ENCODE measurements around the gene GPR141. TPM values are rescaled to one million over a fixed set of nuclear protein-coding genes. Genes with fewer than 3 reads are reported as not detected.

Gene GPR141
- total RNA-seq, 1 donor from 2014 or later, result not detected

DNA sequence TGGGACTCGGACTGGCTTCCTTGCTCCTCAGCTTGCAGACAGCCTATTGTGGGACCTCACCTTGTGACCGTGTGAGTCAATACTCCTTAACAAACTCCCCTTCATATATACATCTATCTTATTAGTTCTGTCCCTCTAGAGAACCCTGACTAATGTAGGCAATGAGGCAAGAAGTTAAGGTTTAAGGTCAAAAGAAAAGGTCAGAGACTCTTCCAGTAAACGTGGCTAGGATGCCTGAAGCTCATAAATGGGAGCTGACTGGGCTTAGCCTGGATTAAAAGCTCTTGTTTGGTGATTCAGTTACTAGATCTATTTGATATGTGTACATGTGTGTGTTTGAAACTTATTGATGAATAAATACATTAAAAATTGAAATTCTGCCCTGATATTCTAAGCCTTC, 10.6 kb upstream of the GPR141 start:
- intact Hi-C loops (cut with DNase I), result no loop called here
- Histone ChIP-seq H3K9me3 (no peaks in the 10 kb centered on the region), H3K4me1 (no peaks in the 10 kb centered on the region), H3K27me3 (no peaks in the 10 kb centered on the region), H3K36me3 (no peaks in the 10 kb centered on the region), H3K4me3 (no peak overlapping the region), H3K27ac (no peak overlapping the region)
- TF ChIP-seq, protein P1, sequence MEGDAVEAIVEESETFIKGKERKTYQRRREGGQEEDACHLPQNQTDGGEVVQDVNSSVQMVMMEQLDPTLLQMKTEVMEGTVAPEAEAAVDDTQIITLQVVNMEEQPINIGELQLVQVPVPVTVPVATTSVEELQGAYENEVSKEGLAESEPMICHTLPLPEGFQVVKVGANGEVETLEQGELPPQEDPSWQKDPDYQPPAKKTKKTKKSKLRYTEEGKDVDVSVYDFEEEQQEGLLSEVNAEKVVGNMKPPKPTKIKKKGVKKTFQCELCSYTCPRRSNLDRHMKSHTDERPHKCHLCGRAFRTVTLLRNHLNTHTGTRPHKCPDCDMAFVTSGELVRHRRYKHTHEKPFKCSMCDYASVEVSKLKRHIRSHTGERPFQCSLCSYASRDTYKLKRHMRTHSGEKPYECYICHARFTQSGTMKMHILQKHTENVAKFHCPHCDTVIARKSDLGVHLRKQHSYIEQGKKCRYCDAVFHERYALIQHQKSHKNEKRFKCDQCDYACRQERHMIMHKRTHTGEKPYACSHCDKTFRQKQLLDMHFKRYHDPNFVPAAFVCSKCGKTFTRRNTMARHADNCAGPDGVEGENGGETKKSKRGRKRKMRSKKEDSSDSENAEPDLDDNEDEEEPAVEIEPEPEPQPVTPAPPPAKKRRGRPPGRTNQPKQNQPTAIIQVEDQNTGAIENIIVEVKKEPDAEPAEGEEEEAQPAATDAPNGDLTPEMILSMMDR (IDR thresholded peaks at IDR 0.05), result no peak
- DNase-seq (ENCODE audit: low spot score in 2 of 2), result no peak

DNA sequence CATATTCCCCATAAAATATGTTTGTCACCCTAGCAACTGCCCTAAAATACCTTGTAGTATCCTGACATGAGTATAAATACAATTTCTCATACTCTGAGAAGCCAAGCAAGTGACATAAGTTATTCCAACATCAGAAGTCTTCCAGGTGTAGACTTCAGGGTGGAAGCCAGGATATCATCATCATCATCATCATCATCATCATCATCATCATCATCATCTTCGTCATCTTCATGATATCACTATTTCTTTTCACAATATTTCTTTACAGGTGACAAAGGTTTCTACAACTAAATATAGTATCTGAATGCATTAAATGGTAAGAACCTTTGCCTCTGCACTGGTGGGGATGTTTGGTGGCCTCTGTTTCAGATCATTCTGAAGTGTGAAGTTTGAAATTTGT, 10.0 kb upstream of the GPR141 start:
- intact Hi-C loops (cut with DNase I), result no loop called here
- Histone ChIP-seq H3K4me1 (no peaks in the 10 kb centered on the region), H3K9me3 (no peaks in the 10 kb centered on the region), H3K36me3 (no peaks in the 10 kb centered on the region), H3K27me3 (no peaks in the 10 kb centered on the region), H3K4me3 (no peak overlapping the region), H3K27ac (no peak overlapping the region)
- TF ChIP-seq, protein P1 (IDR thresholded peaks at IDR 0.05), result no peak
- no peak for DNase-seq (ENCODE audit: low spot score in 2 of 2)

DNA sequence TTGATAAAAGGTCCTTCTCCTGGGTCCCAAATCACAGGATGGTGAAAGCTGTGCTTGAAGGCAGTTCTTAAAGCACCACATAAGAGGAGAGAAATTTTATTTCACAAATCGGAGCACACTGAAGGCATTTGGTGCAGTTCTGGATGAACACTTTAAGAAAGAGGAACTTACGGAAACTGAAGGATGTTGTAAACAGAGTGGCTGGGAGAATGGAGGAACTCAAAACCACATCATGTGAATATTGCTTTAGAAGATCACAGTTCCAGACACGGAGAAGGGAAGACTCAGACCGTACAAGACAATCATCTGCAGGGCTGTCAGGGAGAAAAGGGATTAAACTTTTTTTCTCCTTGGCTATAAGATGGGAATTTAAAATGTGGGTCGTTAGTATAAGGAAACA, 9.0 kb upstream of the GPR141 start:
- Histone ChIP-seq H3K27me3 (no peaks in the 10 kb centered on the region), H3K4me1 (no peaks in the 10 kb centered on the region), H3K9me3 (no peaks in the 10 kb centered on the region), H3K4me3 (no peak overlapping the region), H3K36me3 (no peaks in the 10 kb centered on the region), H3K27ac (no peak overlapping the region)
- no peak for DNase-seq (ENCODE audit: low spot score in 2 of 2)
- intact Hi-C loops (cut with DNase I), result no loop called here
- TF ChIP-seq, protein P1 (IDR thresholded peaks at IDR 0.05), result no peak

DNA sequence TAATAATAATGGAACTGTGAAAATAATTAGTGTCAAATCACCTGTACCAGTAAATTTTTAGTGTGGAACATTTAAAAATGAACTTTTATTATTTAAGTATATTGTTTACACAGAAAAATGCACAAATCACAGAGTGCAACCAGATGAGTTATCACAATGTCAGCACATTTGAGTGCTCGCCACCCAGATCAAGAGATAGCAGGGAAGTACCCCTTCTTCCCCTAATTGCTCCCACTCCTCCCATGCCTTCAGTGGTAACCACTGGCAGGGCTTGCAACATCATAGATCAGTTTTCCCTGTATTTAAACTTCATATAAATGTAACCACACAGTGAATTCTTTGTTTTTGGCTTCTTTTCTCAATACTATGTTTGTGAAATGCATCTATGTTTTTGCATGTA, 7.8 kb upstream of the GPR141 start:
- TF ChIP-seq, protein P1 (IDR thresholded peaks at IDR 0.05), result no peak
- intact Hi-C loops (cut with DNase I), result no loop called here
- Histone ChIP-seq H3K27me3 (no peaks in the 10 kb centered on the region), H3K4me1 (no peaks in the 10 kb centered on the region), H3K4me3 (no peak overlapping the region), H3K9me3 (no peaks in the 10 kb centered on the region), H3K36me3 (no peaks in the 10 kb centered on the region), H3K27ac (no peak overlapping the region)
- no peak for DNase-seq (ENCODE audit: low spot score in 2 of 2)

DNA sequence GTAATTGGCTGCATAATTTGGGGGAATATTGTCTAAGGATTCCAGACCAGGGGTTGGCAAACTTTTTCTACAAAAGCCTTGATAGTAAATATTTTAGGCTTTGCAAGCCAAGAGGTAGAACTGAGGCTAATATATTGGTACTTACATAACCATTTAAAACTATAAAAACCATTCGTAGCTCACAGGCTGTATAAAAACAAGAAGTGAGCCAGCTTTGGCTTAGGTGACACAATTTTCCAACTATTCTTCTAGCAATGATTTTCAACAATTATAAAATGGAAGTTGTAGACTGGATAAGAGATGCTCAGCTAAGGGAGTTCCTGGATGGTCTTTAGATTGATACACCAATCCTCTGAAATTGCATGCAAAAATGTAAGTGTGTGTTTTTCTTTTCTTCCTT, 1.4 kb downstream of the GPR141 start:
- no peaks in the 10 kb centered on the region for H3K27me3 ChIP-seq
- no peak overlapping the region for H3K27ac ChIP-seq
- DNase-seq (ENCODE audit: low spot score in 2 of 2), result no peak
- H3K36me3 ChIP-seq, result no peaks in the 10 kb centered on the region
- H3K4me3 ChIP-seq, result no peak overlapping the region
- H3K4me1 ChIP-seq, result no peaks in the 10 kb centered on the region
- intact Hi-C loops (cut with DNase I), result no loop called here
- TF ChIP-seq, protein P1 (IDR thresholded peaks at IDR 0.05), result no peak
- no peaks in the 10 kb centered on the region for H3K9me3 ChIP-seq

Data from ascending aorta (tissue), 2 donors.